Activated CD8-positive, alpha-beta T cell treated with anti-CD3 and anti-CD28 coated beads for 36 hours (primary cell): ENCODE results near the gene IFT27. TPM values are rescaled to one million over a fixed set of nuclear protein-coding genes. Genes with fewer than 3 reads are reported as not detected.
"Not testable (repeated sequence)": the region's sequence is repeated elsewhere in the genome, so short reads cannot be mapped to it uniquely, and the experiment has no call there.

Experiments used
- ATAC-seq: fragments of 200-7000 bp; cut with Tn5 transposase; one replicate; pipeline ENCODE4 v1.10.0; 2021; ENCODE audit warnings: mild to moderate bottlenecking, moderate library complexity
- CTCF ChIA-PET: fragments of 350-600 bp; sonication (Branson Sonifier 250); formaldehyde crosslinking; loops from one replicate; lab custom pipeline; 2021; ENCODE audit warnings: antibody characterized with exemption; lab: Charles Lee
- POLR2A ChIA-PET: fragments of 350-600 bp; sonication (Branson Sonifier 250); formaldehyde crosslinking; loops from one replicate; lab custom pipeline; 2021; ENCODE audit warnings: antibody characterized with exemption; lab: Charles Lee
- DNase-seq: peaks from one replicate; pipeline ENCODE4 v3.0.0-alpha.2; 2020
- H3K27ac Mint-ChIP-seq: one replicate; pipeline ENCODE4 v1.8.0; 2021; ENCODE audit warnings: mild to moderate bottlenecking, mixed read lengths
- H3K27me3 Mint-ChIP-seq: one replicate; pipeline ENCODE4 v1.8.0; 2021; ENCODE audit warnings: mixed read lengths
- H3K36me3 Mint-ChIP-seq: one replicate; pipeline ENCODE4 v1.8.0; 2021; ENCODE audit warnings: low read depth, mixed read lengths
- H3K4me1 Mint-ChIP-seq: one replicate; pipeline ENCODE4 v1.8.0; 2021; ENCODE audit warnings: low read depth, mixed read lengths
- H3K4me3 Mint-ChIP-seq: one replicate; pipeline ENCODE4 v1.8.0; 2021; ENCODE audit warnings: mild to moderate bottlenecking, moderate library complexity, mixed read lengths
- H3K9me3 Mint-ChIP-seq: one replicate; pipeline ENCODE4 v1.8.0; 2021; ENCODE audit warnings: mixed read lengths
- intact Hi-C: fragments of 100-400 bp; cut with micrococcal nuclease; formaldehyde crosslinking; loops from one replicate; pipeline ENCODE4 v1.10.0; 2022
- total RNA-seq, 2 experiments: library from RNA; stranded (reverse); gene quantifications; one replicate each; pipeline ENCODE4 v1.2.3, GENCODE V29; 2021
- TF ChIP-seq, protein P1 (sequence below): fragments of 200-600 bp; IDR thresholded peaks from one replicate; pipeline ENCODE4 v1.8.0; 2022; ENCODE audit warnings: antibody characterized with exemption, mild to moderate bottlenecking

IFT27 gene
- total RNA-seq, 2 experiments from 2014 or later = 20.0 to 21.9 TPM

DNA sequence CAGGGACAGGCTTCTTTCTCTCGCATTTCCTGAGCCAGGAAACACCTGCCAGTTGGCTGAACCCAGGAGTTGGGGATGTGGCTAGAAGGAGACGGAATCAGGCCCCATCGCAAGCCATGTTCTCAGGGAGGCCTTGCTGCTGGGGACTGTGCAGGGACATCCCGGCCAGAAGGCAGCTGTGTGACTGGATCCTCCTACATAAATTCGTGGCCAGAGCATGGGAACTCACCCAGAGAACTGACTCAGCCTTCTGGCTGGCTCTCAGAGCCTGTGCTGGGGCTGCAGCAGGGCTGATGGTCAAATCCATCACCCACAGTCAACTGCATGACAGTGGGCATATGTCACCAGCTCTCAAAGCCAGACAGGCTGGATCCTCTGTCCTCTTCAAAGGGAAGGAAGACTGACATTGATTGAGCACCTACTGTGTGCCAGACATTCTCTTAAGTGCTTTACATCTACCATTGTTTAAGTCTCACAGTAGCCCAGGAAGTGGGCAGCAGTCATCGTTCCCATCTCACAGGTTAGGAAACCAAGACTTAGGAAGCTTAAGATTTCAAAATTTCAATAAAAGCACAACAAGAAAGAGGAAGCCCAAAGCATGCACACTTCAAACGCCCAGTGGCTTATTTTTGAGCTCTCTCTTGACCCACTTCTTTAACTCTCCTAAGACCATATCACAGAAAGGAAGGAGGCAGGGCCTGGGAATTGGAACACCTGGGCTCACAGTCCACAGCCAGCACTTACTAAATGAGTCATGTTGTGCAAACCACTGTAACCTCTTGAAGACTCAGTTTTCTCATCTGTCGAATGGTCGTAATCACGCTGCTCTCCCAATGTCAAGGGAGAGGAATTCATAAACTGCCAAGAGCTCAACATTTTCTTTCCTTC is 41.5 kb downstream of the IFT27 start:
- Mint-ChIP-seq H3K4me1 (no peaks in the 10 kb centered on the region), H3K27me3 (peaks cover 22% of the 10 kb centered on the region), H3K9me3 (no peaks in the 10 kb centered on the region), H3K36me3 (no peaks in the 10 kb centered on the region), H3K4me3 (no peak overlapping the region), H3K27ac (no peak overlapping the region)
- no peak for DNase-seq
- POLR2A ChIA-PET = no interaction called here
- TF ChIP-seq, protein P1, sequence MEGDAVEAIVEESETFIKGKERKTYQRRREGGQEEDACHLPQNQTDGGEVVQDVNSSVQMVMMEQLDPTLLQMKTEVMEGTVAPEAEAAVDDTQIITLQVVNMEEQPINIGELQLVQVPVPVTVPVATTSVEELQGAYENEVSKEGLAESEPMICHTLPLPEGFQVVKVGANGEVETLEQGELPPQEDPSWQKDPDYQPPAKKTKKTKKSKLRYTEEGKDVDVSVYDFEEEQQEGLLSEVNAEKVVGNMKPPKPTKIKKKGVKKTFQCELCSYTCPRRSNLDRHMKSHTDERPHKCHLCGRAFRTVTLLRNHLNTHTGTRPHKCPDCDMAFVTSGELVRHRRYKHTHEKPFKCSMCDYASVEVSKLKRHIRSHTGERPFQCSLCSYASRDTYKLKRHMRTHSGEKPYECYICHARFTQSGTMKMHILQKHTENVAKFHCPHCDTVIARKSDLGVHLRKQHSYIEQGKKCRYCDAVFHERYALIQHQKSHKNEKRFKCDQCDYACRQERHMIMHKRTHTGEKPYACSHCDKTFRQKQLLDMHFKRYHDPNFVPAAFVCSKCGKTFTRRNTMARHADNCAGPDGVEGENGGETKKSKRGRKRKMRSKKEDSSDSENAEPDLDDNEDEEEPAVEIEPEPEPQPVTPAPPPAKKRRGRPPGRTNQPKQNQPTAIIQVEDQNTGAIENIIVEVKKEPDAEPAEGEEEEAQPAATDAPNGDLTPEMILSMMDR = no peak
- CTCF ChIA-PET = no interaction called here
- intact Hi-C loops = no loop called here
- ATAC-seq = no peak

DNA sequence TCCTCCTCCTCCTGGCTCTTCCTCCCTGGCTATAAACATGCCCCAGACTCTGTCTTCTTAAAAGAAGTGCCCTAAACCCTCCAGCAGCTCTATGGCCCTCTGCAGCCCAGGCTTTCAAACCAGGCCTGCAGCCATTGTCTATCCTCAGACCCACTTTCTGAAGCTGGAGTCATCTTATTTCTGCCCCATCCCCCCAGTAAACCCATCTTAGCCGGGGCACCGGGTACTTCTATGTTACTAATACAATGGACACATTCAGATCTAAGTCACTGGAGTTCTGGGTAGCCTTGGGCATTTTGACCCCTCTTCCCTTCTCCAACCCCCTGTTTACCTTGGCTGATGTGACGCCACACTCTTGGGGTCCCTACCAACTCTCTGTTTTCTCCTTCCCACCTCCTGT is 42.6 kb downstream of the IFT27 start:
- ChIA-PET CTCF (no interaction called here), POLR2A (no interaction called here)
- Mint-ChIP-seq H3K36me3 (no peaks in the 10 kb centered on the region), H3K9me3 (no peaks in the 10 kb centered on the region), H3K4me3 (no peak overlapping the region), H3K27me3 (peaks cover 22% of the 10 kb centered on the region), H3K27ac (no peak overlapping the region), H3K4me1 (no peaks in the 10 kb centered on the region)
- DNase-seq (no peak), ATAC-seq (no peak)
- intact Hi-C loops = no loop called here
- TF ChIP-seq, protein P1 = no peak

DNA sequence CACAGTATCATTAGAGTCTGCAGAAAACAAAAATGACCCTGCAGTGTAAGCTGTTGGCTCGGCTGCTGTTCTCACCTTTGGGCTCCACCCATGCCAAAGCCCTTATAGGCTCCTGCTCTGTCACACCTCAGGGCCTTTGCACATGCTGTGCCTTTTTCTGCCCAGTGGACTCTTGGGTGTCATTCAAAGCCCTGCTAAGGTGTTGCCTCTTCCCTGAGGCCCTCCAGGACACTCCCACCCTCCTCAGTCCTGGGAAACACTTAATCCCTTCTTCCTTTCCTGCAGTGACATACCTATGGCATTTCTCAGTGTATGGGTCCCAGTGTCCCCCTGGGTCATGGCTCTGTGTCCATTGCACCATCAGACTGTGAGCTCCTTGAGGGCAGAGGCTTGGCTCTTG is 43.3 kb downstream of the IFT27 start:
- DNase-seq = no peak
- no peak for ATAC-seq
- no peaks in the 10 kb centered on the region for H3K4me1 Mint-ChIP-seq
- H3K27me3 Mint-ChIP-seq = peaks cover 22% of the 10 kb centered on the region
- intact Hi-C loops = no loop called here
- POLR2A ChIA-PET = no interaction called here
- TF ChIP-seq, protein P1 = no peak
- CTCF ChIA-PET = no interaction called here
- no peaks in the 10 kb centered on the region for H3K36me3 Mint-ChIP-seq
- H3K27ac Mint-ChIP-seq = no peak overlapping the region
- H3K4me3 Mint-ChIP-seq = no peak overlapping the region
- no peaks in the 10 kb centered on the region for H3K9me3 Mint-ChIP-seq

DNA sequence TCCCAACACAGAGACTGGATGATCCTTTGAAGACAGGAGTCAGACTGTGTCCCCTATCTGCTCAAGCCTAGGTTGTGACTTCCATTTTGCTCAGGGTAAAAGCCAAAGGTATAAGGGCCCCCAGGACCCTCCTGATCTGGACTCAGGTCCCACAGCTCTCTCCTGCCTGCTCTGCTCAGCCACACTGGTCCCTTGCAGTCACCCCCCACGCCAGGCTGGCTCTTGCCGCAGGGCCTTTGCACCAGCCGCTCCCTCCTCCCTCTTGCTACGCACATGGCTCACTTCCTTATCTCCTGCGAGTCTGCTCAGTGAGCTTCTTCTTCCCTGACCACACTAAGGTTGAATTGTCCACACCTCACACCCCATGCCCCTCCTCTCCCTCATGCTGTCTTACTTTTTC is 44.0 kb downstream of the IFT27 start:
- ChIA-PET CTCF (no interaction called here), POLR2A (no interaction called here)
- no peak for ATAC-seq
- TF ChIP-seq, protein P1 = no peak
- peaks cover 19% of the 10 kb centered on the region for H3K27me3 Mint-ChIP-seq
- no peaks in the 10 kb centered on the region for H3K36me3 Mint-ChIP-seq
- no peaks in the 10 kb centered on the region for H3K4me1 Mint-ChIP-seq
- H3K4me3 Mint-ChIP-seq = no peak overlapping the region
- no peaks in the 10 kb centered on the region for H3K9me3 Mint-ChIP-seq
- H3K27ac Mint-ChIP-seq = no peak overlapping the region
- intact Hi-C loops = no loop called here
- DNase-seq = no peak

DNA sequence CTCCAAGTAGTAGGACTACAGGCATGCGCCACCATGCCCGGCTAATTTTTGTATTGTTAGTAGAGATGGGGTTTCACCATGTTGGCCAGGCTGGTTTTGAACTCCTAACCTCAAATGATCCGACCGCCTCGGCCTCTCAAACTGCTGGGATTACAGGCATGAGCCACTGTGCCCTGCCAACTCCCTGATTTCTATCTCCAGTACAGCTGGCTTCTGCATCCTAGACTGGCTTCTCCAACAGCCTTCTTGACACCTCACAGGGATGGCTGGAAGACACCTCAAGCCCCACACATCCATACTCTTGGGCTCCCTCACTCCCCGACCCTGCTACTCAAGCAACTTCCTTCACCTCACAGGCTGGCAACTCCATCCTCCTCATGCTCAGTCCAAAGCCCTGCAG is 44.6 kb downstream of the IFT27 start:
- intact Hi-C loops, POLR2A ChIA-PET, DNase-seq, CTCF ChIA-PET, H3K4me1 Mint-ChIP-seq, H3K4me3 Mint-ChIP-seq, H3K27ac Mint-ChIP-seq, ATAC-seq, H3K9me3 Mint-ChIP-seq, H3K36me3 Mint-ChIP-seq: not testable (repeated sequence)
- peaks cover 14% of the 10 kb centered on the region for H3K27me3 Mint-ChIP-seq
